ENCODE data around the gene SLC6A6.
A peak's percentile ranks its signal among the peaks of the same experiment; 100 is the strongest.

SLC6A6 gene

DNA sequence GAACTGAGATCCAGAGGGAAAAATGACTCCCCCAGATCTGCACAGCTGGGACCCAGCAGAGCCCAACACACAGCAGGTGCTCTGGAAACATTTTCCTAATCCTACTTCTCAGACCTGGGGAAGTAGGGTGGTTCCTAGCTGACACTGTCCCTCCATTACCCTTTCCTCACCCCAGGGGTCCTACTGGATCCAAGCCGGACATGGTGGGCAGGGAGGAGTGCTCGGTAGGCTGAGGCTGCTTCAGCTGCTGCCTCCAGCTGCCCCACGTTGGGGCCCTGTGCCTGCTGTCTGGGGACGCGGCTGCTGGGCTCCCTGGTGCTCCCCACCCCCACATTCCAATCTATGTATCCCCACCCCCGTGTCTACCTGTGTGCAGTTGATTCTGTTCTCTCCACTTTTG lies 29.8 kb upstream of the SLC6A6 start:
- DNase-seq, result no peak

DNA sequence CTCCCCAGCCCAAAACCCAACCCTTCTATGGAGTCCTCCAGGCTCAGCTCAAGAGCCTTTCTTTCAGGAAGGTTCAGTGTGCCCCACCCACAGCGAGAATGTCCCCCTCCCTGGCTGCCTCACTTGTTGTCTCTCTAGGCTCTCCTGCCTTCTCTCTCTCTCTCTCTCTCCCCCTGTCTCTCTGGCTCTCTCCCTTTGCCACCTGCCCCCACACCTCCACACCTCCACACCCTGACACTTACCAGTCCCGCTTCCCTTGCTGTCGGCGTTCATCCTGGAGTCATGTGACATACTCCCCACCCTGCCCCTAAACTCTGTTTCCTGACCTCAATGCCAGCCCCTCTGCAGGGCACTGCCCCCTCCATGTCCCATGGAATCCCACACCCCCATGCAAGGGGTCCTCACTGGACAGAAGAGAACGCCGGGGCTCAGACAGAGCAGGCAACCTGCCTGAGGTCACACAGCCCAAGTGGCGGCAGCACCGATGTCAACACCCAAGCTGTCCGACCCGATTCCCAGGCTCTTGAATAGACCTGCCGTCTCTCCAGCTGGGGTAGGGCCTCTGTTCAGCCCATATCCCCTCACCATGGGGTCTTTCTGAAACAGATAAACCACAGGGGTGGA lies 28.5 kb upstream of the SLC6A6 start:
- DNase-seq, result no peak

DNA sequence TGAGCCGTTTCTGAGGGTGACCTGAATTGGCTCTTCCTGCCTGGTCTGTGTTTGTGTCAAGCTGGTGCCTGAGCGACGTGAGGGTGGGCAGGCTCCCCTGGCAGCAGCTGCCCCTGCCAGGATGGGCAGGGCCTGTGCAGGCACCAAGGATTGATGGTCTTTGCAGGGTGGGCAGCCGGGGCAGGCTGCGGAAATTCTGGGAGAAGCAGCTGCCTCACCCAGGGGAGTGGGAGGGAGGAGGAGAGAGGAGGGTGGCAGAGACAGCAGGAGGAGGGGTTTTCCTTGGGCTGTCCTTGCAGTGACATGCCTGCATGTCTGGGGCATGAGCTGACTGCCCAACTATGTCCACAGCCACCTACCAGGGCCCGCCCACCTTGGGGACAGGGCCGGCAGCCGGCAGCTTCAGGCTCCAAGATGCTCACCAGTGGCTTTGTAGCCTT lies 27.9 kb upstream of the SLC6A6 start:
- no peak for DNase-seq

DNA sequence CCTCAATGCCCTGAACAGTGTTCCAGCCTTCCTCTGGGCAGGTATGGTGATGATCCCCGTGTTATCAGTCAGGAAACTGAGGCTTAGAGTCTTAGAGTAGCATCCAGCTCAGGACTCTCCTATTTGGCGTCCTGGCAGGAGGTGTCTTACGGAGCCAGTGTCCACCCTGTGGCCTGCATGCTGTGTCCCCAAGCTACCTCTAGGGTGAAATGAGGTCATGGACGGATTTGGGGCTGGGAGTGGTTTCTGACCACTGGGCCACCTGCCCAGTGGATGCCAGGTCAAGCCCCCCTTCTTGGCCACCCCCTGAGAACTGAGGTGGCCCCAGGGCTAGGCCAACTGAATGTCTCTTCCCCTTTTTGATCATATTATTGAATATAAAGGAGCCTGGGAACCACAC lies 27.2 kb upstream of the SLC6A6 start:
- no peak for DNase-seq

DNA sequence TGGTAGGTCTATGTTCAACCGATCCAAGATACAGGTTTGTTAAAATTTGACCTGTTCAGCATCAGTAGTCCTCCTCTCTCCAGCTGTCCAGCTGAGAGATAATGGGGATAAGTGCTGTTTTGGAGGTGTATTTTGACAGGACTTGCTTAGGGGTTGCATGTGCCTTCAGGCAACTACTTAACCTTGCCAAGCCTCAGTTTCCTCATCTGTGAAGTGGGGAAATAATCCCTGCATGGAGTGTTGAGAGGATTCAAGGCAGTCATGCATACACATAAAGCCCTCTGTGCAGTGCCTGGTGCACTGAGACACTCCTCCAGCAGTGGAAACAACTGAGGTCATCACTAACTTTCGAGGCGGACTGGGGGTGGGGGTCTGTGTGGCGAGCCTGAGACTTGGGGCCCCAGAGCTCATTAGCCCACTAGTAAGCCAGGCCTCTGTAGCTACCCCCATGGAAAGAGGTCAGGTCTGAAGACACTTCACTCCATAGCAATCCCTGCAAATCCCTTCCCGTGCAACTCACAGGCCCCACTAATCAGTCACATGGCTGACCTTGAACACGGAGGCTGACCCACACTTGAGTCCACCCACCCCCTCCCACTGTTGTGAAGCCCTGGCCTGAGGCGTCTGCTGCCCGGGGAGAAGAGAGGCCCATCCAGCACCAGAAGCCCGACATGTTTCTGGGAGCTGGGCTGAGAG lies 25.9 kb upstream of the SLC6A6 start:
- DNase-seq, result no peak

DNA sequence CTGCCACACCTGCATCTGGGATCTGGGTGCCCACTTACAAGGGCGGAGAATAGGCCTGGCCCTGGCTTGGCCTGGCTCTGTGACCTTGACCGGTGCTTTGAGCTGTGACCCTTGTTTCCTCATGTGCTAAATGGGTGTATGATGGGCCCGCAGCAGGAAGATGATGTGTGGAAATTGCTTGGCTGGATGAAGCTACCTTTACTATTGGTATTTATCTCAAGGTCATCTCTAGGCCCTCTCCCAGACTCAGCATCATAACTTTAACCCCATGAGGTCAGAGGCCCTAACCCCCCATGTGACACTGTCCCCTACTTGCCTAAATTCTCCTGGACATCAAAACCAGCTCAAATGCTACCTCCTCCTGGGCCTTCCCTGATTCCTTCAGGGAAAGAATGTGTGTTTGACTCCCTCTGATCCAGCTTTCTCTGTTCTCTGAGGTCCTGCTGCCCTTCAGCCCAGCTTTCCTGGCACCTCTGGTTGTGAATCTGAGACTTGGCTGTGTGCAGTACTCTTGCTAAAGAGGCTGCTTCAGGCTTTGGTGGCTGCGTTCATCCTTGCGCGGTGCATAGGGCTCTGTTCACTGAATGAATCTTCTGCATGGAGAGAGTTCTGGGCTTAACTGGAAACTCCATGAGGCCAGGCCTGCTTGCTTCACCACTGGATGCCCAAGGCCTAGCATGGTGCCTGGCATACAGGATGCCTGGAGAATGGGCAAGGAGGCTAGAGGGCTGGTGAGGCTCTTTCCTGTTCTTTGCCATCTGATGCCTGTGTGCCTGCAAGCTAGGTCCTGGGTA lies 25.2 kb upstream of the SLC6A6 start:
- no peak for DNase-seq

DNA sequence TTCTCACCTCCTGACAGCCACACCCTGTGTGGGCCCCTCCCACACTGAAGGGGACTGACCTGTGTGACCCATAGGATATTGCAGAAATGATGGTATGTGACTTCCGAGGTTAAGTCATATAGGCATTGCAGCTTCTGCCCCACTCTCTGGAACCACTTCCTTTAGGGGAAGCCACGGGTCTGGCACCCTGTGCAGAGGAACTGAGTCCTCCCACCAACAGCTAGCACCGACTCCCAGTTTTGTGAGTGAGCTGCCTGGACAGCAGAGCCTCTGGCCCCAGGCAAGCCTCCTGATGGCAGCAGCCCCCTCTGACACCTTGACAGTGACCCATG lies 24.6 kb upstream of the SLC6A6 start:
- no peak for DNase-seq

DNA sequence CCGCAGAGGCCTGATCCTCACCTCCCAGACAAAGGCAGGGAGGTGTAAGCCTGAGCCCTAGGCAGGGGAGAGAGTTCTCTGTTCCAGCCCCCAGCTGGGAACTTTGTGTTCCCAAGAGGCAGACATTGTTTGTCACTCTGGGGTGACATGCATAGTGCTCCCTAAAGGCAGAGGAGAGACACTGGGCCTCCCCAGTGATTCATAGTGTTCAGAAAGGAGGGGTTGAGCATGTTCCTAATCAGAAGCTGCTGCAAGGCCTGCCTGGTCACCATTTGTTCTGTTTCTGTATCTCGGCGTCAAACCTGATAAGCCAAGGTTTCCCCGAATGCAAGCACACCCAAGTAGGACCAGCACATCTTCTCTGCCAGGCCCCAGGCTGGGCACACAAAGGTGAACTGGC lies 24.0 kb upstream of the SLC6A6 start:
- no peak for DNase-seq

DNA sequence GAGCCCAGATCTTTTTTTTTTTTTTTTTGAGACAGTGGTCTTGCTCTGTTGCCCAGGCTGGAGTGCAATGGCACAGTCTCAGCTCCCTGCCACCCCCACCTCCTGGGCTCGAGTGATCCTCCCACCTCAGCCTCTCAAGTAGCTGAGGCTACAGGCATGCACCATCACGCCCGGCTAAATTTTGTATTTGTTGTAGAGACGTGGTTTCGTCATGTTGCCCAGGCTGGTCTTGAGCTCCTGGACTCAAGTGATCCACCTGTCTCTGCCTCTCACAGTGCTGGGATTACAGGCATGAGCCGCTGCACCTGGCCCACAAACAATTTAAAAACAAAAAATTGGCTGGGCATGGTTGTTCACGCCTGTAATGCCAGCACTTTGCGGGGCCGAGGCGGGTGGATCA lies 22.6 kb upstream of the SLC6A6 start:
- DNase-seq, result no peak

DNA sequence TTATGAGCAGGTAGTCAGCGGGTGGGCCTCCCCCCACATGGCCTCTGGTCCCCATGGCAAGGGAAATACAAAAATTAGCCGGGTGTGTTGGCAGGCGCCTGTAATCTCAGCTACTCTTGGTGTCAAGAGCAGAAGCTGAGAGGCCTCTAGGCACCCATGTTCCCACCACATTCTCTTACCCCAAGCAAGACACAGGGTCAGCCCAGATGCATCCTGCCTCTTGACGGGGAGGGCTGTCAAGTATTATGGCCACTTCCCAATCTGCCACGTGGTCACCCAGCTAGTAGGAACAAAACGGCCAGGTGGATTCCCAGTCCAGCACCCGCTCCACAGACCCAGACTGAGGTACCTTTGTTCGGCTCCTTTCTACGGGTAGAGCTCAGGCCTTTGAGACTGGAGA lies 16.2 kb upstream of the SLC6A6 start:
- no peak for DNase-seq

DNA sequence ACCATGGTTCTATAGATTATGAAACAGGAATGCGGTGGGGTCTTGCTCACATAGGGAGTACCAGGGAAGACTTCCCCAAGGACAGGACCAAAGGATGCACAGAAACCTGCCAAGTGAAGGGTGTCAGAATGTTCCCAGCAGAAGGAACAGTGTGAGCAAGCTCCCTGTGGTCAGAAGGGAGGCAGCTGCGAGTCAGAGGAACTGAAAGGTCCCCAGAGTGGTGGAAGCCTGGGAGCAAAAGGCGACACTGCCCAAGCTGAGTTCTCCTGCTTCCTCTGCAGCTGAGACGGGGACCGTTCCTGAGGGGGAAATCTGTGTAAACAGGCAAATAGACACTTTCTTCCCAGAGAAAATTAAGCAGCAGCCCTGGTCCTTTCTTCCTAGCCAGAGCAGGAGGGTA lies 14.2 kb upstream of the SLC6A6 start:
- DNase-seq, result no peak

DNA sequence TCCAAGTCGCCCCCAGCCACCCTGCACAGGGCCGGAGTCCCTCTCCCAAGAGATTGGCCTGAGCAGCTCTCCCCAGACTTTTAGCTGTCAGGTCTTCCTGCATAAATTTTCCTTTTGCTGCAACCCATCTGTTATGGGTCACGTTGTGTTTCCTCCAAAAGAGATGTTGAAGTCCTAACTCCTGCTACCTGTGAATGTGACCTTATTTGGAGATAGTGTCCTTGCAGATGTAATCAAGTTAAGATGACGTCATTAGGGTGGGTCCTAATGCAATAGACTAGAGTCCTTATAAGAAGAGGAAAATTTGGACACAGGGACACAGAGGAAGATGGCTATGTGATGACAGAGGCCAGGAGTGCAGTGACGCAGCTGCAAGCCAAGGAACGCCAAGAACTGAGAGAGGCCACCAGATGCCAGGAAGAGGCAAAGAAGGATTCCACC lies 13.2 kb upstream of the SLC6A6 start:
- DNase-seq, result no peak

DNA sequence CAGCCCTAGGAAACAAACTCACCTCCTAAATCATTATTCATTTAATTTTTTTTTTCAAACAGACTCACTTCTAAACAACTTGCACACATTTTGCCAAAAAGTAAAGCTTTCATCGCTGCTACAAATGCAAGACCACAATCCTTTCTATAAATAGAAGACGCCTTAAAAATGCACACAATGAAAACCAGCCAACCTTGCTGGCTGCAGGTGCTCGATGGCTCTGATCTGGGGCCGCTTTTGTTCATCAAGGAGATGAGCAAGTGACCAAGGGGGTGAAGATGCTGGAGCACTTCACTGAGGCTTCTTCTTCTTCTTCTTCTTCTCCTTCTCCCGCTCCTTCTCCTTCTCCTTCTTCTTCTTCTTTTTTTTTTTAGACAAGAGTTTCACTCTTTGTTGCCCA lies 12.7 kb upstream of the SLC6A6 start:
- DNase-seq, result no peak

DNA sequence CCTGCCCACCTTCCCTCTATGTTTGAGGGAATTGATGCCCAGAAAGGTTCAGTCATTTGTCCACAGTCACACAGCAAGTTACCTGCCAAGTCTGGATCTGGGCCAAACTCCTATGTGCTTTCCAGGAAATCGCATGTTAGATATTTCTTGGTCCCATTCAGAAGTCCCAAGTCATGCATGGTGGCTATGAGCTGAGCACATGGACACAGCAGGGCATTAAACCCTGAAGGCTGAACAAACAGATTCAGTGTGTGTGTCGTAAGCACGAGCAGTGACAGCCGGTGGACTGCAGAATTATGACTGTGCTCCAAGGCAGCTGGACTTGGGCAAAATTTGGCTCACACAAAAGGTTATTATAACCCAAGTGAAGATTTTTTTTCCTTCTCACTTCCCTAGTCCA lies 11.4 kb upstream of the SLC6A6 start:
- peak; percentile 43 for DNase-seq

DNA sequence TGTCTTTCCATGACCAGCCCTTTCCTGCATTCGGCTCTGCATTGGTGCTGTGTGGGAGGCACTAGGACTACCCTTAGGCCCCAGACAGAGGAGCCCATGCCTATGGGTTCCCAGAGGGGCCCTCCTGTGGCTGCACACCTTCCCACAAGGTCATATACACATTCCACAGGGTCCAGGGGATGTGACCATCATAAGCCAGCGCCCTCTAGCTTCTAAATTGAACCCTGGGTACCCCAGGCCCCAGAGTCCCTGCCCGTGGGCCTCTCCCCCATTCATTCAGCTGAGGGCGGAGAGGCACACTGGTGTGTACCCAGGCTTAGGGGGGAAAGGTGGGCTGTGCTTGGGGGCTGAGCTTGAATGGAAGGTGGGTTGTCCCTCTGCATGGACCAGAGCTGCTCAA lies 10.2 kb upstream of the SLC6A6 start:
- DNase-seq, result no peak

DNA sequence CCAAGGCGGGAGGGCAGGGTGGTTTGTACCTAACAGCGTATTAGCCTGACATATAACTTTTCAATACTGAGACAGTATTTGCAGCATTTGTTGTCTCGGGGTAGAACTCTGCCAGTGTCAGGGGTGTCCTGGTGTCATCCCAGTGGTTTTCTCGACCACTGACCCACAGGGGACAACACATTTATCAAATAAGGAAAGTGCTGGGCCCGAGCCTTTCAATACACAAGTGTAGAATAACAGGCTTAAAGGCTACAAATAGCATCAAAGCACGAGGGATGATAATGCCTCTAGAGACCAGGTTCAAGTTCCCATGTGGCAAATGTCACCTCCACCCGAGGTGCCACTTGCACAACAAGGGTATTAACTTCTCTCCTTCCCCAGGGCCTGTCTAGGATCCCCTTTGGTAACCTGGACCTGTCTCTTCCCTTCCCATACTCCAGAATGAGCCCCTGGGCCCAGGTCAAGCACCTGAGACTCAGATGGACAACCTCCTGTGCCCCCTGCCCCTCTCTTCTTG lies 9.5 kb upstream of the SLC6A6 start:
- no peak for DNase-seq

DNA sequence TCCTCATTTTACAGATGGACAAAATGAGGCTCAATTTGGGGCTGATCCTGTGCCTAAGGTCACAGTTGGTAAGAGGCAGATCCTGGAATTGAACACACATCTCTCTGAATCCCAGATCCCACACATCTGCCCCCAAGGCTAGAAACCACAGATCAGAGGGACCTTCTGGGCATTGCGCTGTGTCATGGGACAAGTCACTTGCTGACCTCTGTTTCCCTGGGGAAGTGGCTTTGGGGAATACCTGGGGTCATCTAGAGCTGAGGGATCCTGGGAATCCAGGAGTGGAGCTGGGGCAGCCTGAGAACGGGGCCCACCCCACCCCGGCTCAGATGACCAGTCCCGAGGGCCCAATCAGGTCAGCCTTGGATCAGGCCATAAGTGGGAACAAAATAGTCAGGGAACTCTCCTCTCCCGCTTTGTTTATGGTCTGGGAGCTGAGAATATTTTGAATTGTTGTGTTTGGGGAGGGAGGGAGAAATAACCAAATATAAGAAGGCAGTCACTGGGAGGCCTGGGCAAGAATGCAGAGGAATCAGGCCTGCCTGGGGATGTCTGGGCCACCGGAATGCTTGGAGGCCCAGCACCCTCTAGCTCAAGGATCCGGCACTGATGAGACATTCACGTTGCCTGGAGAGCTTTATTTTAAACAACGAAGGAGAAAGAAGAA lies 8.8 kb upstream of the SLC6A6 start:
- no peak for DNase-seq

DNA sequence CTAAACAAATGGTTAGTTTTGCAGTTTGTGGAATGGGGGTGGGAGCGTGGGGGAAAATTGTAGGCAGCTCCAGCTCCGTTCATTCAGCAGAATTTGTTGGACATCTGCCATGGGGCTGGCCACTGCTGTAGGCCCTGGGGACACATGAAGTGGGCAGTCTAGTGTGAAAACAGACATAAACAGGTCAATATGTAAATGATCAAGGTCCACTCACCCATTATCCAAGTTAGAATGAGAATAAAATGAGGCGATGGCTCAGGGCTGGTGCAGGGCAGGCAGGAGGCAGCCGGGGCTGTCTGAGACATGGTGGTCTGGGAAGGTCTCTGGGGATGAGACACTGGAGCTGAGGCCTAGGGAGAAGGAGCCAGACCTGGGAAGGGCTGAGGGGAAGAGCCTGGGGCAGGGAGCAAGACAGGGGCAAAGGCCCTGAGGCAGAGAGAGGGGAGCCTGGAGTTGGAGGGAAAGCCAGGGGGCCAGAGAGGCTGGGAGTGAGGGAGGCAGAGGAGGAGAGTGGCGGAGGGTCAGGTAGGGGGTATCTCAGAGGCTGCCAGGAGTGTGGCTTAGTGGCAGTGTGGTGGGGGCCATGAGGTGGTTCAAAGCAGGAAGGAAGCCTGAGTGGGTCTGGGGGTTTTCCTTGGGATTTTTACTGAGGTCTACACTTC lies 6.2 kb upstream of the SLC6A6 start:
- no peak for DNase-seq

DNA sequence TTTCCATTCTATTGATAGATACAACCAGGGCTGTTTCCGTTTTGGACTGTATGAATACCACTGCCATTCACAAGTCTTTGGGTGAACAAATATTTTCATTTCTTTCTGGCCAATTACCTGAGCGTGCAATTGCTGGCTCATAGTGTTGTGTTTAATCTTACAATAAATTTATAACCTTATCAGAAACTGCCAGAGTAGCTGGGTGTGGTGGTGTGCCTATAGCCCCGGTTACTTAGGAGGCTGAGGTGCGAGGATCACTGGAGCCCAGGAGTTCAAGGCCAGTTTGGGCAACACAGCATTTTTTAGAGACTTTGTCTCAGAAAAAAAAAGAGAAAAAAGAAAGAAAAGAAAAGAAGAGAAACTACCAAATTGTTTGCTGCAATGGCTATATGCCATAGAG lies 5.4 kb upstream of the SLC6A6 start:
- no peak for DNase-seq

DNA sequence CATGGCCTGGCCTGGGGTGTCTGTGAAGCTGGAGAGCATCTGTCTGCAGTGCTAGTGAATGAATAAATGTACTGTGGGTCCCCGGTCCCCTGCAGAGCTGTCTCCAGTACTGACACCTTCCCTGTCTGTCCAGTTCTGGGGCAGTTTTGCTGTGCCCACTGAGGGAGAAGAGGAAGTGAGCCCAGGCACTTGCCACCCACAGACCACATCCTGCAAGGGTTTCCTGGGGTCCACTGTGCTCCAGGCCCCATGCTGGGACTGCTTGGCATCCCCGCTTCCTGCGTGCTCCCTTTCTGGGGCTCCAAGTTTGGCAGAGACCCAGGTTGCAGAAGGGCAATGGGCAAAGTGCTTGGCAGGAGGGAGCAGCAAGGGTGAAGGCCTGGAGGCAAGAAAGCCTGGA lies 4.9 kb upstream of the SLC6A6 start:
- no peak for DNase-seq

DNA sequence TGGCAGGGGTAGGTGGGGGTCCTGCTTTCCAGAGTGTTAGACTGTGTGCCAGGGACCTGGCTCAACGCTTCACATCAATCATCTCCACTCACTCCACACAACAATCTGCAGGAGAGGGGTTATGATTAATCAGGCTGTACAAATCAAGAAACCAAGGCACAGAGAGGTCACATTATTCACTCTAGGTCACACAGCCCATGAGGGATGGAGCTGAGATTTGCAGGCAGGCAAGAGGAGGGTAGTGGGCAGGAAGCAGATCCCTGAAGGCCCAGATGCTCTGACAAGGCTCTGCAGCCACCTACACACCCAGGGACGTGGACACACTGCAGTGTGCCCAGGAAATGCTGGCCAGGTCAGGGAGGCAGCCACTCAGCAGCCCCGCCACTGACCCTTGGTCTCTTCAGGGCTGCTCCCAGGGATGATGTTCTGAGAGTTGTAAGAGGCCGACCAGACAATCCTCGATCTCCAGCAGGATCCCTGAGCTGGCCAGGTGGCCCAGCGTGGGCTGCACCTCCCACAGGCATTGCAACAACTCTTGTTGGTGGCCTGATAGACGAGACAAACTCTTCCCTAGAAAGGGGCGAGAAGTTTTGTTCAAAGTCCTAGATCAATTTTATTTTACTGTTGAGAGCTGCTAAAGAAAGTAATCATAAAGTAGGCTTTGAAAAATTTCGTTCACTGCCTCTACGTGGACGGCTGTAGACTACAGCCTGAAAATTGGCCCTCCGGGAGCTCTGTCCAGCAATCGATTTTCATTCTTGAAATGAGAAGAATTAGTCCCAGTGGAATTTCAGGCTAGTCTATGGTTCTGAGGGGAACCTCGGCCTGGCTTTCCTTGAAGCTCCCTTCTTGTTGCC lies 4.2 kb upstream of the SLC6A6 start:
- DNase-seq, result no peak

DNA sequence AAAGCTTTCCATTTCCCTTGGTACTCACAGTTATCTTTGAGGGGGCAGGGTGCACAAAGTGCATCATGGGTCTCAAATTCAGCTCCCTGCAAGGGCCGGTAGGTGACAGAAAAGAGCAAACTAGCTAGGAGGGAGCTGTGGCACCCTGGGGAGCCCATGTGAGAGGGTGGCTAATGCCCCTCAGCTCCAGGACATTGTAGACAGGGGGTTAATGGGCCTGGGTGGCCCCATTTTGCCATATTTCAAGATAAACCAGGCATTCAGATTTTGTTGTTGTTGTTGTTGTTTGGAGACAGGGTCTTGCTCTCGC lies 3.7 kb upstream of the SLC6A6 start:
- DNase-seq, result no peak

Data from NCI-H226 (cell line).